ENCODE measurements around the gene BAIAP2L2. TPM values are rescaled to one million over a fixed set of nuclear protein-coding genes. Genes with fewer than 3 reads are reported as not detected.

Gene BAIAP2L2
- total and polyA plus RNA-seq, 2 of the 4 experiments (the other 2 are of a cell fraction), result 0.18 to 0.46 TPM

GRCh38 chr22:38038890-38039812 lies 71.3 kb downstream of the BAIAP2L2 start (continued):
- TF ChIP-seq SMC3 (IDR thresholded peaks at IDR 0.05; ENCODE audit: low read depth, low read length), result no peak

- no TSS peak for BruUV-seq (replicated peaks)
- H3K4me3 ChIP-seq (ENCODE audit: insufficient read depth, low read depth, low read length), result no peak overlapping the region
- H2AK9ac ChIP-seq (replicated peaks; ENCODE audit: low read depth, low read length, poor library complexity), result peak overlapping the region; percentile 45
- no peak overlapping the region for H3K14ac ChIP-seq (replicated peaks; ENCODE audit: low read depth, low read length)
- no peak for DNase-seq
- no peak overlapping the region for H2BK15ac ChIP-seq (ENCODE audit: low read depth, low read length)
- 96% methylated on average over 5 of the region's 23 CpGs; no CpG with 5 or more reads in 1 of the 2 experiments for WGBS, 2 experiments (ENCODE audit: extremely low coverage in 2 of 2, insufficient read length in 1 of 2)
- H3K9ac ChIP-seq (ENCODE audit: low read depth, low read length), result no peak overlapping the region
- CTCF ChIA-PET, result no interaction called here
- H3K9me3 ChIP-seq (ENCODE audit: control insufficient read depth, insufficient read depth, low read length), result no peaks in the 10 kb centered on the region
- in situ Hi-C loops (cut with MboI; ENCODE audit: low sequenced_read_pairs), result no loop called here
- H3K18ac ChIP-seq (ENCODE audit: low read depth, low read length), result no peak overlapping the region
- H3K4me1 ChIP-seq (ENCODE audit: control insufficient read depth, insufficient read depth, low read length), result peaks cover 15% of the 10 kb centered on the region
- no peak for ATAC-seq (ENCODE audit: low read depth)
- H3K4ac ChIP-seq (ENCODE audit: low read depth, low read length), result no peak overlapping the region
- dilution Hi-C loops (cut with HindIII; ENCODE audit: low sequenced_read_pairs, unreplicated experiment), result no loop called here
- no peaks in the 10 kb centered on the region for H4K20me1 ChIP-seq (ENCODE audit: insufficient read depth, low read length)
- no peak overlapping the region for H4K91ac ChIP-seq (ENCODE audit: insufficient read depth, low read depth, low read length)
- intact Hi-C loops (cut with micrococcal nuclease), result no loop called here
- no peak overlapping the region for H4K5ac ChIP-seq (ENCODE audit: low read depth, low read length)
- no peak overlapping the region for H2AFZ ChIP-seq (replicated peaks; ENCODE audit: low read length, poor library complexity)
- TF ChIP-seq SMC3 (IDR thresholded peaks at IDR 0.05; ENCODE audit: low read depth, low read length), result no peak
- no peak for TF ChIP-seq RCOR1 (IDR thresholded peaks at IDR 0.05; ENCODE audit: insufficient replicate concordance, low read length)
- TF ChIP-seq CHD1 (IDR thresholded peaks at IDR 0.05; ENCODE audit: low read depth, low read length), result no peak
- no peak for TF ChIP-seq MXI1 (IDR thresholded peaks at IDR 0.05; ENCODE audit: borderline replicate concordance, low read depth, low read length)
- no peak for TF ChIP-seq FOS (IDR thresholded peaks at IDR 0.05; ENCODE audit: low read depth, low read length)
- TF ChIP-seq NFE2L2 (IDR thresholded peaks at IDR 0.05; ENCODE audit: low read depth, low read length), result no peak
- TF ChIP-seq CEBPB (IDR thresholded peaks at IDR 0.05; ENCODE audit: low read depth, low read length), result no peak
- no peak overlapping the region for H3K23ac ChIP-seq (ENCODE audit: low read depth, low read length)
- no peak overlapping the region for H3K27ac ChIP-seq (ENCODE audit: insufficient read depth, low read length)
- H3K9me1 ChIP-seq (ENCODE audit: insufficient read depth, low read length), result 0 out of 2 replicates have a peak, but pooled peaks cover 11% of the 10 kb centered on the region
- POLR2A ChIA-PET (ENCODE audit: unreplicated experiment), result no interaction called here
- no peak overlapping the region for H3K4me2 ChIP-seq (ENCODE audit: low read depth, low read length)
- H3K79me1 ChIP-seq (ENCODE audit: low read depth in 1 of 2, low read length in 2 of 2), result no peaks in the 10 kb centered on the region; a peak in 1 of 4 replicates
- H2AK5ac ChIP-seq (ENCODE audit: low read depth, low read length), result no peak overlapping the region
- H4K8ac ChIP-seq (ENCODE audit: low read depth in 2 of 2, low read length in 2 of 2), result no peak overlapping the region
- peaks cover 2% of the 10 kb centered on the region; the same call in 1 of the 2 replicates for H3K27me3 ChIP-seq (ENCODE audit: control insufficient read depth, insufficient read depth, low read length)
- H2BK20ac ChIP-seq (ENCODE audit: low read depth, low read length), result no peak overlapping the region
- no peak overlapping the region for H2BK120ac ChIP-seq (ENCODE audit: low read depth, low read length)
- H3K36me3 ChIP-seq (ENCODE audit: control insufficient read depth, insufficient read depth, low read length), result no peaks in the 10 kb centered on the region
- H3K56ac ChIP-seq (ENCODE audit: extremely low read depth, insufficient read depth, low read length), result no peak overlapping the region
- no peak overlapping the region for H2BK5ac ChIP-seq (ENCODE audit: low read depth, low read length, poor library complexity, severe bottlenecking)
Measured at GRCh38 chr22:38038426-38038825, 72.1 kb downstream of the BAIAP2L2 start.

All from IMR-90 (cell line).